GM18907 (cell line): Measurements from ENCODE around the gene BRI3.

ENCODE experiments used
- ATAC-seq: cut with Tn5 transposase; IDR thresholded peaks from one replicate; pipeline ENCODE4 v1.9.1; 2021; ENCODE audit warnings: mild to moderate bottlenecking, moderate library complexity; ENCODE audit not compliant: unreplicated experiment

BRI3 gene

DNA sequence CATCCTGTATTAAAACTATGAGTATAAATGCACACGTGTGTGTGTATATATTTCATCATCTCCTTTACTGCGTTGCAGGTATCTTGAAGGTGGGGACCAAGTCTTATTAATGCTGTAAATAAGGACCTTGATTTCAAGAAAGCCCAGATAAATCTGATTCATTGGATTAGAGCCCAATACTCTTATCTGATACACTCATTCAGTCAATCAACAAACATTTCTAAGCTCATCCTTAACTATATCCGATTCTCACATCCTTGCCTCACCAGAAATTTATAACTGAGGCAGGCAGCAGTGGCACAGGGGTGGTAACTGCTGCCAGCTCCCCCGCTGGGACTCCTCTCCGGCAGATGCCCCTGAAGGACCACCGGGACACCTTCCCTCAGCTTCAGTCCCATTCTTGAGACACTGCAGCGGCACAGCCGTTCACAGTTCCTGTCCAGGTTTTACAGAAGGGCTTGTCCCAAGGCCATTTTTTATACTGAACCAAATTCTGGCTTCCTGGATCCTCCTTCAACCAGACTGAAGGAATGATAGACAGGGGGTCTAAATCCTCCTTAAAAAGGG is 54.0 kb downstream of the BRI3 start:
- ATAC-seq, result no peak

DNA sequence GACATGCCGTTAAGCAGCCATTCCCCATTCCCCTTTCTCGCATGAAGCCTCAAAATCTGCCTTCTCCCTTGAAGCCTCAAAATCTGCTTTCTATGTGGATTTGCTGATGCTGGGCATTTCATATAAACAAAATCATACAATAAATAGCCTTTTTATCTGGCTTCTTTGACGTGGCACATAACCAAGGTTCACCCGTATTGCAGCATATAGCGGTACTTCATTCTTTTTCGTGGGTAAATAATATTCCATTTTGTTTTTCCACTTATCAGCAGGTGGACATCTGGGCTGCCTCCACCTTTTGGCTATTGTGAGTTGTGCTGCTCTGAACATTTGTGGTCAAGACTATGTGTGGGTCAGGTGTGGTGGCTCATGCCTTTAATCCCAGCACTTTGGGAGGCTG is 57.0 kb downstream of the BRI3 start:
- ATAC-seq, result no peak

DNA sequence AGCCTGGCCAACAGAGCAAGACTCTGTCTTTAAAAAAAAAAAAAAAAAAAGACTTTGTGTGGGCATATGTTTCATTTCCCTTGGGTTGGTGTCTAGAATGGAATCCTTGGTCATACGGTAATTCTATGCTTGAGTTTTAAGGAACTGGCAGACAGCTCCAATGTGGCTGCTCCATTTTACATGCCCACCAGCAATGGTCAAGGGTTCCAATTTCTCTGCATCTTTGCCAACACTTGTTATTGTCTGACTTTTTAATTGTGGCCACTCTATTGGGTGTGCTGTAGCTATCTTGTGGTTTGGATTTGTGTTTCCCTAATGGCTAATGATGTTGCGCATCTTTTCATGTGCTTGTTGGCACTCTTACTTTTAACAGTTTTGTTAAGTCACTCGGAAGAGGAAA is 57.6 kb downstream of the BRI3 start:
- no peak for ATAC-seq

DNA sequence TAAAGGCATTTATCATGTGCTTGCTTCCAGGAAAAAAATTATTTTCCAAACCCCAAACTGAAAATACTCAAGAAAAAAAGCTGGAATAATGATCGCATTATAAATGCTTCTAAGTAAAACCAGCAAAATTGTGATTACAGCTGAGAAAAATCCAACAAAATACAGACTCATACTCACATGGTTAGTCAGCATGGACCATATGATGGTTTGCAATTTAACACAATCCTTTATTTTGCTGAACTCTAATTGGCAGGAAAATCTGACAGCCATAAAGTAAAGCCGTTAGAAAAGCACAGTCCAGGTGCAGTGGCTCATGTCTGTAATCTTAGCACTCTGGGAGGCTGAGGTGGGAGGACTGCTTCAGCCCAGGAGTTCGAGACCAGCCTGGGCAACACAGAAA is 59.6 kb downstream of the BRI3 start:
- ATAC-seq, result no peak
